Glutamatergic neuron (in vitro differentiated cells): Measurements from ENCODE around the gene CCND1. TPM values are rescaled to one million over a fixed set of nuclear protein-coding genes. Genes with fewer than 3 reads are reported as not detected.

Source experiments
- DNase-seq: peaks from one replicate; pipeline ENCODE4 v3.0.0; 2022
- H3K27ac Mint-ChIP-seq: one replicate; pipeline ENCODE4 v1.8.0; 2020; ENCODE audit warnings: mild to moderate bottlenecking, mixed read lengths, inconsistent platforms; ENCODE audit not compliant: unreplicated experiment
- H3K27me3 Mint-ChIP-seq: one replicate; pipeline ENCODE4 v1.8.0; 2020; ENCODE audit warnings: mild to moderate bottlenecking, moderate library complexity, mixed read lengths, inconsistent platforms; ENCODE audit not compliant: unreplicated experiment
- H3K36me3 Mint-ChIP-seq: one replicate; pipeline ENCODE4 v1.8.0; 2020; ENCODE audit warnings: mild to moderate bottlenecking, mixed read lengths, inconsistent platforms; ENCODE audit not compliant: unreplicated experiment
- H3K4me1 Mint-ChIP-seq: one replicate; pipeline ENCODE4 v1.8.0; 2020; ENCODE audit warnings: mild to moderate bottlenecking, low read depth, mixed read lengths, inconsistent platforms; ENCODE audit not compliant: unreplicated experiment
- H3K4me3 Mint-ChIP-seq: one replicate; pipeline ENCODE4 v1.8.0; 2020; ENCODE audit warnings: mild to moderate bottlenecking, mixed read lengths, inconsistent platforms; ENCODE audit not compliant: unreplicated experiment
- H3K9me3 Mint-ChIP-seq: one replicate; pipeline ENCODE4 v1.8.0; 2020; ENCODE audit warnings: mild to moderate bottlenecking, moderate library complexity, mixed read lengths, inconsistent platforms; ENCODE audit not compliant: unreplicated experiment
- CTCF ChIP-seq: fragments of 200-600 bp; sonication (generic); IDR thresholded peaks from one replicate; pipeline ENCODE4 v1.5.0; 2021; ENCODE audit not compliant: partially characterized antibody, unreplicated experiment
- total RNA-seq: library from RNA; stranded (reverse); fragmentation: NEBNext Ultra II Directional; extraction: Animal tissue kit (Norgen Biotek cat#: 25700); gene quantifications from one replicate; pipeline ENCODE4 v1.2.1, GENCODE V29; 2021; ENCODE audit not compliant: unreplicated experiment

CCND1 gene
- total RNA-seq, 1 donor from 2014 or later, result 36.1 TPM

DNA sequence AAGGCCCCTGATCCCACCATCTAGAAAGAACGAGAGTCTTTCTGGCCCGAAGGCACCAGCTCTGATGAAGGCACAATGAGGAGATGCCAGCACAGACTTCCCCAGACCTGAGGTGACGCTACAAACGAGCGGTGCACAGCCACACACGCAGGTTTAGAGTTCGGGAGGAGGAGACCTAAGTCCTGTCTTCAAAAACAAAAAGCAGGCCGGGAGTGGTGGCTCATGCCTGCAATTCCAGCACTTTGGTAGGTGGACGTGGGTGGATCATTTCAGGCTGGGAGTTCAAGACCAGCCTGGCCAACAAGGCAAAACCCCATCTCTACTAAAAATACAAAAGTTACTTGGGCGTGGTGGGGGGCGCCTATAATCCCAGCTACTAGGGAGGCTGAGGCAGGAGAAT is 24.7 kb downstream of the CCND1 start:
- no peak for DNase-seq
- Mint-ChIP-seq H3K4me1 (peaks cover 17% of the 10 kb centered on the region), H3K27me3 (no peaks in the 10 kb centered on the region), H3K27ac (no peak overlapping the region), H3K36me3 (no peaks in the 10 kb centered on the region), H3K4me3 (no peak overlapping the region), H3K9me3 (peaks cover 2% of the 10 kb centered on the region)
- no peak for TF ChIP-seq CTCF

GRCh38 chr11:69666261-69666660 is 25.3 kb downstream of the CCND1 start:
- no peak for TF ChIP-seq CTCF
- no peak for DNase-seq
- H3K9me3 Mint-ChIP-seq, result peaks cover 2% of the 10 kb centered on the region
- no peaks in the 10 kb centered on the region for H3K36me3 Mint-ChIP-seq
- H3K27ac Mint-ChIP-seq, result no peak overlapping the region
- H3K4me1 Mint-ChIP-seq, result peaks cover 17% of the 10 kb centered on the region
- H3K4me3 Mint-ChIP-seq, result no peak overlapping the region
- no peaks in the 10 kb centered on the region for H3K27me3 Mint-ChIP-seq

DNA sequence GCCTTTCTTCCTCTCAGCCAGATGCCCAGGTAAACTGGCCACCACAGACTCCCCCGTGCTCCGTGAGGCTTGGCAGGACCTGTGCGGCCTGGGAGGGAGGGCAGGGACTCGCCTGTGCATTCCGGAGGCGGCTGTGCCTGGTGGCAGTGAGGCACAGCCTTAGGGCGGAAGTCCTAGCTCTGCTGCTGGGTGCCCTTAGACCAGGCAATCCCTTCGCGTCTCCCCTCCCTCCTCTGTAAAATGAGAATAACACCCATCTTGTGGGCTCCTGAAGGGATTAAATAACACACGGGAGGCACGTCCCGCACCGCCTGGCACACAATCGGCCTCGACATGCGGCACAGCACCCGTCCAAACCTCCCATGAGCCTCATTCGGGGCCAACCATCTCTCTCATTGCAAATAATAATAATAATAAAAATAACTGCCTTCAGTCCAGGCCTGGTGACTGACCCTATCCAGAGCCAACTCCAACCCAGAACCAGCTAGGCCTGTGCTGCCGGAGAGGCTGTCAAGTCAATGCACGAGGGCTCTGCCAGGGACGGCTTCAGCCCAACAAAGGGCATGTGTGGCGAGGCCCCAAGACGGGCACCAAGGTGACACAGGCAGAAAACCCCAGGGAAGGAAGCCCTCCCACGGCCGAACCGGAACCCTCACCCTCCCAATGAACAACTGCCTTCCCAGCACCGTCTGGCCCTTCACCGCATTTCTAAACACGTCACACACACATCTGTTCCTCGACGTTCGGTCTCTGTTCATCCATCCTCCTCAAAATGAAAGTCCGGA is 26.0 kb downstream of the CCND1 start:
- Mint-ChIP-seq H3K27ac (no peak overlapping the region), H3K4me3 (no peak overlapping the region), H3K27me3 (no peaks in the 10 kb centered on the region), H3K36me3 (no peaks in the 10 kb centered on the region), H3K4me1 (peaks cover 17% of the 10 kb centered on the region), H3K9me3 (peaks cover 2% of the 10 kb centered on the region)
- no peak for DNase-seq
- no peak for TF ChIP-seq CTCF

DNA sequence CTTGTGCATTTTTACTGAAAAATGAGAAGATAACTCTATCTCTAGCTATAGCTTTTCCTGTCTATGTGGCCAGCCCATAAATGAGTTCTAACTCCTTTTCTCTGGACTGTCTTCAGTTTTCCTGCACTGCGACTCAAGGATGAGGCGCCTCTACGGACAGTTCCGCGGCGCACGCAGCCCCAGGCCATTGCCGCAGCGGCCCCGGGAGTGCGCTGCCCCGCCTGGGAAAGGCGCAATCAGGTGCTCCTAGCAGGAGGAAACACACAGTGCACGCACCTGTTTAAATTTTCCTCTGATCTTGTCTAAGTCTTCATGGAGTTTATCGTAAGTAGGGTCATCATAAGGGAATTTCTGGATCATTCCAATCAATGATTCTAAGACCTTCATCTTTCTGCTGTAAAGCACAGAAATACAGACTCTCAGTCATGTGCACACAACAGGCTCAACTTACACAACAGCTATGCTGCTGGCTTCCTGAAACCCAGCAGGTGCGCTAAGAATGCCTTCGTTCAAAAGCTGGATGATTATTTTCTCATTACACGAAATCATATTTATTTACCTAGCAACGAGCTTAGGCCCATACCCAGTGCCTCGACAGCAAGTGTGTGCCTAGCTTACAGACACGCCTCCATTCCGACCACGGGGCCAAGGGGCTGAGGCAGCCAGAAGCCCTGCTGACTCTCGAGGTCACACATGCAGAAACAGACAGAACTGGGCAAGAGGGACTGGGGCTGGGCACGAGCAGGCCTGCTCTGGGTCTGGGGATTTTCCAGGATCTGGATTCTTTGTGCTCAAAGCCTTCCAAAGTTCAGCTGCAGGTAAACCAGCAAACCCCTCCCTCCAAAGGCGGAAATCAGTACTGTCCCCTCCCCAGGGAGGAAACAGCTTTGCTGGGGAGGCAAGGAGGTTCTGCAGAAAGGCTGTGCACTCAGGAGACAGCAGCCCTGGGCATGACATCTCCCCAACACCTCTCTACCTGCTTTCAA is 27.0 kb downstream of the CCND1 start:
- no peaks in the 10 kb centered on the region for H3K27me3 Mint-ChIP-seq

More for the DNA sequence above, 27.0 kb downstream of the CCND1 start:
- Mint-ChIP-seq H3K9me3 (peaks cover 2% of the 10 kb centered on the region), H3K36me3 (no peaks in the 10 kb centered on the region), H3K27ac (no peak overlapping the region), H3K4me1 (peaks cover 17% of the 10 kb centered on the region), H3K4me3 (no peak overlapping the region)
- no peak for DNase-seq
- no peak for TF ChIP-seq CTCF
